ENCODE data around the gene UFSP2.

GRCh38 chr4:185374573-185374972, 51.2 kb downstream of the UFSP2 start:
- TF ChIP-seq CTCF (IDR thresholded peaks at IDR 0.05) (no peak), POLR2A (IDR thresholded peaks at IDR 0.05) (no peak)

All from heart left ventricle (tissue), 13 donors.